ENCODE data around the gene MROH2B.

MROH2B gene

DNA sequence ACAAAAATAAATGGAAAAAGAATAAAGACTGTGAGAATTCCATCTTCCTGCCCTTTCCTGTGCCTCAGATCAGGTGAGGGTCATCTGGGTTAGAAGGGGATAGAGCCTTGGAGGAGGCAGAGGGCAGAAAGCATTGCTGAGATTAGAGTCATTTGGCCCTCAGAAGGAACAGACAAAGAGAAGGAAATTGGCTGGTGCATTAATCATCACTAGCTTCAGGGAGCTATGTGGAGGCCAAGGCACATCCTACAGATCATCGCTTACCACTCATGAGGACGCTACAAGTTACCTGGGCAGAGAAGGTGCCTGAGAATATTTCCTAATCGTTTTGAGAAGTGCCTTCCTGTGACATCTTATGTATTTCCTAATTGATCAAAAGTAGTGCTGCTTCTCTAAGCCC lies 87.4 kb downstream of the MROH2B start:
- TF ChIP-seq, protein P1, sequence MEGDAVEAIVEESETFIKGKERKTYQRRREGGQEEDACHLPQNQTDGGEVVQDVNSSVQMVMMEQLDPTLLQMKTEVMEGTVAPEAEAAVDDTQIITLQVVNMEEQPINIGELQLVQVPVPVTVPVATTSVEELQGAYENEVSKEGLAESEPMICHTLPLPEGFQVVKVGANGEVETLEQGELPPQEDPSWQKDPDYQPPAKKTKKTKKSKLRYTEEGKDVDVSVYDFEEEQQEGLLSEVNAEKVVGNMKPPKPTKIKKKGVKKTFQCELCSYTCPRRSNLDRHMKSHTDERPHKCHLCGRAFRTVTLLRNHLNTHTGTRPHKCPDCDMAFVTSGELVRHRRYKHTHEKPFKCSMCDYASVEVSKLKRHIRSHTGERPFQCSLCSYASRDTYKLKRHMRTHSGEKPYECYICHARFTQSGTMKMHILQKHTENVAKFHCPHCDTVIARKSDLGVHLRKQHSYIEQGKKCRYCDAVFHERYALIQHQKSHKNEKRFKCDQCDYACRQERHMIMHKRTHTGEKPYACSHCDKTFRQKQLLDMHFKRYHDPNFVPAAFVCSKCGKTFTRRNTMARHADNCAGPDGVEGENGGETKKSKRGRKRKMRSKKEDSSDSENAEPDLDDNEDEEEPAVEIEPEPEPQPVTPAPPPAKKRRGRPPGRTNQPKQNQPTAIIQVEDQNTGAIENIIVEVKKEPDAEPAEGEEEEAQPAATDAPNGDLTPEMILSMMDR (IDR thresholded peaks at IDR 0.05; ENCODE audit: control extremely low read depth, extremely low read depth, low read depth, missing control alignments): no peak
- no peak for DNase-seq (ENCODE audit: extremely low spot score)
- CTCF ChIA-PET: no interaction called here
- POLR2A ChIA-PET: no interaction called here

DNA sequence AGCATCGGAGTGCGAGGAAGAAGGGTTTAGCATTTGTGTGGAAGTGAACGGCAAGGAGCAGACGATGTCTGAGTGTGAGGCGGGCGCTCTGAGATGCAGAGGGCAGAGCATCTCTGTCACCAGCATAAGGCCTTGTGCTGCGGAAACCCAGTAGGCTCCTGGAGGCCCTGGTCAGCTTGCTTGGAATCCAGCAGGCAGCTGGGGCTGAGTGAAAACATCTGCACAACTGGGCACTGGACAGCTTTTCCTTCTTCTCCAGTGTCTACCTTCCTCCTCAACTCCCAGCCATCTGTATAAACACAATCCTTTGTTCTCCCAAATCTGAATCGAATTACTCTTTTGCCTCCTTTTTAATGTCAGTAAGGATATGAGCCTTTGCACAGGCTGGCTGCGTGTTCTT lies 89.7 kb downstream of the MROH2B start:
- ChIA-PET POLR2A (no interaction called here), CTCF (interaction anchor here (1.2 kb wide), 1 partner anchor 92 kb away, joined by 3 read pairs; no protein-coding TSS in a partner anchor)
- no peak for DNase-seq (ENCODE audit: extremely low spot score)
- TF ChIP-seq, protein P1 (IDR thresholded peaks at IDR 0.05; ENCODE audit: control extremely low read depth, extremely low read depth, low read depth, missing control alignments): no peak

DNA sequence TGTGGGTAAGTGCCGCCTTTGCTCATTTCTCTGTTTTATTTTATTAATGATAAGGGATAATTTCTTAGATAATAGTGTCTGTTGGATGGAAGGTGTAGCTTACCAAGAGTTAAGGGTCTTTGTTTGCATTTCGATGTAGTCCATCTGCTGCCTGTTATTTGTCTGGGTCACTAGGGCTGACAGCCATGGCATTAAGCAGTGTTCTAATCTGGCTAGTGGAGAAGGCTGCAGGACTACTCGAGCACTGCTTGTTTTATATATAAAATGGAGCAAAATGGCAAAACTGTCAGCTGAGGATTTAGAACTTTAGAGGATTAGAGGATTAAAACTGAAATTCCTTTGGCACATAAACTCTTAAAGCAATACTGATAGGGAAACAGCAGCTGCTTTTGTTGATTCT lies 94.3 kb downstream of the MROH2B start:
- ChIA-PET POLR2A (no interaction called here), CTCF (interaction anchor here (0.8 kb wide), 1 partner anchor 13 kb away, joined by 3 read pairs; no protein-coding TSS in a partner anchor)
- TF ChIP-seq, protein P1 (IDR thresholded peaks at IDR 0.05; ENCODE audit: control extremely low read depth, extremely low read depth, low read depth, missing control alignments): no peak
- no peak for DNase-seq (ENCODE audit: extremely low spot score)

DNA sequence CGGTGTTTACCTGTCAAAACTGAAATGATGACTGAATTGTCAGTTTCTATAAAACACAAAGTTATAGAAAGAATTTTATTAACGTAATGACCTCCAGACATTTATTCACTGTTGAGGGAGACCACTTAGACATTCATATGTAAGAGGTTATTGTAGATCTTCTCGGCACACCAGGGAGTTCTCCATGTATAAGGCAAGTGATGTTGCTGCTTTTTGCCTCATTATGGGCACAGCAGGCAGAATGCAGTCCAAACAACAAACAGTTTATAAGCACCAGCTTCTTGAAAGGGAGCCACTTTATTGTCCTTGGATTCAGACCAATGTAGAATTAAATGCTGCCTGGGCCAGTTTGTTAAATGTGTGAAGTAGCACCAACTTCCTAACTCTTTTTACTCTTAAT lies 95.1 kb downstream of the MROH2B start:
- POLR2A ChIA-PET: no interaction called here
- TF ChIP-seq, protein P1 (IDR thresholded peaks at IDR 0.05; ENCODE audit: control extremely low read depth, extremely low read depth, low read depth, missing control alignments): no peak
- no peak for DNase-seq (ENCODE audit: extremely low spot score)
- CTCF ChIA-PET: no interaction called here

DNA sequence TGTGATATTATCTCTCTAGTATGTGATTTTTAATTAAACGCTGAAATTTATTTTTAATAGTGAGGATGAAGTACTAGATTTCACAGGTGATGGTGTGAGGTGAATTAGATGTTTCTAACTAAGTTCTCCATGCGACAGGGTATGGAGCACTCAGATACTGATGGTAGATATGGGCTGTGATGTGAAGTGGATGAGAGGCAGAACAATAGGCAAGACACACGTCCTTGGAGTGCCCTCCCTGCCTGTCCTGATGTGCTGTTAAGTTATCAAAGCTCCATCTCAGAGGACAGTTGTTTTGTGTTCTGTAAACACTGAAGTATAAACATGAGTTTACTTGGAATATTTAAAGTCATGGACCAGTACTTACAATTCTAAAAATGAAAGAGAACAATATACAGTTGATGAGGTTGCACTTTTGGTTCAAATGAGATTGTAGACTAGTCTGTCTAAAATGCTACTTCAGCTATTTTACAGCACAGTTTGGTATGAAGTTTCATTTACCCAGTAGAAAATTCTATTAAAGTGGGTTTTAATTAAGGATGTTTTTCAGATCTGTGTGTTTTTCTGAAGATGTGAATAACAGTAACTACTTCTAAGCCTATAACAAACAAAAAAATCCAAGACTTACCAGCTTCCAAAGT lies 97.7 kb downstream of the MROH2B start:
- no peak for DNase-seq (ENCODE audit: extremely low spot score)
- TF ChIP-seq, protein P1 (IDR thresholded peaks at IDR 0.05; ENCODE audit: control extremely low read depth, extremely low read depth, low read depth, missing control alignments): no peak
- ChIA-PET POLR2A (no interaction called here), CTCF (no interaction called here)

DNA sequence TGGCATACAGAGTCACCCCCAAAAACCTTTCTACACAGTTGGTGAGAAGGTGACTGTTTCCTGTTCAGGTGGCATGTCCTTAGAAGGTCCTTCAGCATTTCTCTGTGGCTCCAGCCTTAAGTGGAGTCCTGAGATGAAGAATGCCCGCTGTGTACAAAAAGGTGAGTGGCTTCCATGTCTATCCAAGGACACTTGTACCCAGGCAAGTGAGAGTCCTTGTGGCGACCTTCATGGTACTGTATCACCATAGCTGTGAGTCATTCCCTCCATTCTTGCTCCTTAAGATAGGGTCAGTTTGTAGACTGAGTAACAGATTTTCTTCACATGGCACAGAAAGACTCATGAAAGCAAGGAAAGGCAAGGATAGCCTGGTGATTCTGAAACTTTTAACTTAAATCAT lies 98.7 kb downstream of the MROH2B start:
- TF ChIP-seq, protein P1 (IDR thresholded peaks at IDR 0.05; ENCODE audit: control extremely low read depth, extremely low read depth, low read depth, missing control alignments): no peak
- ChIA-PET CTCF (no interaction called here), POLR2A (no interaction called here)
- no peak for DNase-seq (ENCODE audit: extremely low spot score)

Data from GM10248 (cell line).